BLaER1 treated with 17β-estradiol and CSF1 and Interleukin-3, amounts not matched to agents 10 nM and 100 nM (cell line): Measurements from ENCODE around the gene KCNIP1.

Experiments
- H3K27ac ChIP-seq, 11 experiments: shearing (Covaris generic); formaldehyde crosslinking; 2 replicates each; pipeline ENCODE4 v1.8.1; 2022
- H3K27me3 ChIP-seq, 11 experiments: shearing (Covaris generic); formaldehyde crosslinking; 2 replicates each; pipeline ENCODE4 v1.8.1; 2022
- H3K36me3 ChIP-seq, 11 experiments: shearing (Covaris generic); formaldehyde crosslinking; 2 replicates each; pipeline ENCODE4 v1.8.1; 2022
- H3K4me1 ChIP-seq, 10 experiments: shearing (Covaris generic); formaldehyde crosslinking; 2 replicates each; pipeline ENCODE4 v1.8.1; 2022
- H3K4me2 ChIP-seq, 11 experiments: shearing (Covaris generic); formaldehyde crosslinking; 2 replicates each; pipeline ENCODE4 v1.8.1; 2022
- H3K4me3 ChIP-seq, 10 experiments: shearing (Covaris generic); formaldehyde crosslinking; 2 replicates each; pipeline ENCODE4 v1.8.1; 2022
- H3K9ac ChIP-seq, 11 experiments: shearing (Covaris generic); formaldehyde crosslinking; 2 replicates each; pipeline ENCODE4 v1.8.1; 2022
- H3K9me3 ChIP-seq, 11 experiments: shearing (Covaris generic); formaldehyde crosslinking; replicated peaks in 1 of 11; 2 replicates each; pipeline ENCODE4 v1.8.1; 2022
- H4K20me1 ChIP-seq, 11 experiments: shearing (Covaris generic); formaldehyde crosslinking; 2 replicates each; pipeline ENCODE4 v1.8.1; 2022
- Cebpa-rat ChIP-seq, 11 experiments: shearing (Covaris generic); IDR thresholded peaks; 2 replicates each; pipeline ENCODE4 v1.8.1; 2022

The KCNIP1 gene

GRCh38 chr5:170569101-170569500 is 65.3 kb downstream of the KCNIP1 start:
- Histone ChIP-seq H3K9me3 (no peaks in the 10 kb centered on the region), H3K4me3 (no peak overlapping the region), H3K27me3 (peaks cover 12 to 40% (median 35%) of the 10 kb centered on the region in 11 experiments; a peak in 20 of 22 replicates), H3K27ac (no peak overlapping the region), H3K9ac (no peak overlapping the region), H3K36me3 (no peaks in the 10 kb centered on the region), H3K4me2 (no peak overlapping the region), H3K4me1 (peaks cover 14 to 19% (median 16%) of the 10 kb centered on the region in 10 experiments), H4K20me1 (peaks cover 0 to 12% (median 0%) of the 10 kb centered on the region in 11 experiments; a peak in 4 of 22 replicates)
- TF ChIP-seq Cebpa-rat (IDR thresholded peaks at IDR 0.05): no peak

GRCh38 chr5:170570476-170570875 is 66.7 kb downstream of the KCNIP1 start:
- no peak overlapping the region for H3K4me3 ChIP-seq
- no peaks in the 10 kb centered on the region for H3K36me3 ChIP-seq
- H3K9me3 ChIP-seq: peaks cover 0 to under 1% (median 0%) of the 10 kb centered on the region in 11 experiments; a peak in 1 of 22 replicates
- peaks cover 0 to 8% (median 0%) of the 10 kb centered on the region in 11 experiments; a peak in 4 of 22 replicates for H4K20me1 ChIP-seq
- peaks cover 14 to 20% (median 18%) of the 10 kb centered on the region in 10 experiments for H3K4me1 ChIP-seq
- peaks cover 12 to 44% (median 35%) of the 10 kb centered on the region in 11 experiments; a peak in 20 of 22 replicates for H3K27me3 ChIP-seq
- no peak overlapping the region for H3K4me2 ChIP-seq
- no peak overlapping the region for H3K9ac ChIP-seq
- H3K27ac ChIP-seq: no peak overlapping the region
- no peak for TF ChIP-seq Cebpa-rat (IDR thresholded peaks at IDR 0.05)

DNA sequence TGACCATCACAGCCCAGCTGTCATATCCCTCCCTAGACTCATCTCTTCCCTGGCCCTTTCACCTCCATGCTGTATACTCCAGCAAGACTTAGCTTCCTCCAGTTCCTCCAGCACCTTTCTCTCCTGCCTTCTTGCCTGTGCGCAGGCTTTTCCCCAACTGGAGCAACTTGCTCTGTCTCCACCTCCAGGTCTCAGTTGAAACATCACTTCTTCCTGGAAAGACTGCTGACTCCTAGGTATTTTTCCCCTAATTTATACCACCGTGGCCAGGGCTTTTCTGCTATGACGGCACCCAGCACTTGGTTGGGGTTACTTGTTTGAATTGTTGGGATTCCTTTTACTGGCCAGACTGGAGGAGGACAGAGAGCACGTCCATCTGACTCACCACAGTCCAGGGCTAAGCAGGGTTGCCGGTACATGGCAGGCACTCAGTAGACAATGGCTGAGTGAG is 67.5 kb downstream of the KCNIP1 start:
- Histone ChIP-seq H3K4me2 (peak overlapping the region in 2 of 11 experiments; percentile 47 to 68; a peak in 2 of 22 replicates), H4K20me1 (peaks cover 0 to 8% (median 0%) of the 10 kb centered on the region in 11 experiments; a peak in 4 of 22 replicates), H3K36me3 (no peaks in the 10 kb centered on the region), H3K27me3 (peaks cover 12 to 44% (median 35%) of the 10 kb centered on the region in 11 experiments; a peak in 20 of 22 replicates), H3K9me3 (peaks cover 0 to 8% (median 5%) of the 10 kb centered on the region in 11 experiments; a peak in 6 of 22 replicates), H3K27ac (no peak overlapping the region), H3K4me1 (peaks cover 14 to 20% (median 18%) of the 10 kb centered on the region in 10 experiments), H3K9ac (no peak overlapping the region), H3K4me3 (no peak overlapping the region)
- no peak for TF ChIP-seq Cebpa-rat (IDR thresholded peaks at IDR 0.05)

GRCh38 chr5:170571875-170572852 is 68.3 kb downstream of the KCNIP1 start:
- H3K4me2 ChIP-seq: peak overlapping the region; percentile 47 to 77 (median 62)
- H3K27me3 ChIP-seq: peaks cover 12 to 44% (median 35%) of the 10 kb centered on the region in 11 experiments; a peak in 20 of 22 replicates
- H4K20me1 ChIP-seq: peaks cover 0 to 8% (median 0%) of the 10 kb centered on the region in 11 experiments; a peak in 3 of 22 replicates
- H3K36me3 ChIP-seq: no peaks in the 10 kb centered on the region
- H3K27ac ChIP-seq: no peak overlapping the region
- no peak for TF ChIP-seq Cebpa-rat (IDR thresholded peaks at IDR 0.05)
- peaks cover 0 to 9% (median 5%) of the 10 kb centered on the region in 11 experiments; a peak in 6 of 22 replicates for H3K9me3 ChIP-seq
- peaks cover 14 to 20% (median 18%) of the 10 kb centered on the region in 10 experiments for H3K4me1 ChIP-seq
- no peak overlapping the region for H3K4me3 ChIP-seq
- no peak overlapping the region for H3K9ac ChIP-seq

GRCh38 chr5:170573114-170573513 is 69.3 kb downstream of the KCNIP1 start:
- peak overlapping the region; percentile 47 to 77 (median 62) for H3K4me2 ChIP-seq
- no peak overlapping the region for H3K4me3 ChIP-seq
- H3K36me3 ChIP-seq: no peaks in the 10 kb centered on the region
- peaks cover 14 to 20% (median 18%) of the 10 kb centered on the region in 10 experiments for H3K4me1 ChIP-seq
- H3K27ac ChIP-seq: no peak overlapping the region
- TF ChIP-seq Cebpa-rat (IDR thresholded peaks at IDR 0.05): no peak
- no peak overlapping the region for H3K9ac ChIP-seq
- H3K27me3 ChIP-seq: peaks cover 12 to 44% (median 34%) of the 10 kb centered on the region in 11 experiments; a peak in 20 of 22 replicates
- peaks cover 0 to 8% (median 0%) of the 10 kb centered on the region in 11 experiments; a peak in 3 of 22 replicates for H4K20me1 ChIP-seq
- H3K9me3 ChIP-seq: peaks cover 0 to 9% (median 5%) of the 10 kb centered on the region in 11 experiments; a peak in 6 of 22 replicates

DNA sequence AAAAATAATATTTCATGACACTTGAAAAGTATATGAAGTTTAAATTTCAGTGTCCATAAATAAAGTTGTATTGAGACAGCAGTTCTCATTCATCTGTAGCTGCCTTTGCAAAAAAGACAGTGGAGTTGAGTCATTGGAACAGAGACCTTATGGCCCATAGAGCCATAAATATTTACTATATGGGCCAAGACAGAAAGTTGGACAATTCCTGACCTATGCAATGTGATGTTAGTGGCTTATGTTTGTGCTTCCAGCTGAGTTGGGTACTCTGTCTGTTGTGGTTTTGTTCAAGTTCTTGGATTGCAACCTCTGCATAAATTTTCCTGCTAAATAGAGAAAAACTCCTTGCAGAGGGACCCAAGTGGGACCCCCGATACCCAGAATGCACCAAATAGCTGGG is 69.8 kb downstream of the KCNIP1 start:
- H3K4me2 ChIP-seq: no peak overlapping the region
- peaks cover 12 to 44% (median 34%) of the 10 kb centered on the region in 11 experiments; a peak in 20 of 22 replicates for H3K27me3 ChIP-seq
- TF ChIP-seq Cebpa-rat (IDR thresholded peaks at IDR 0.05): no peak
- peaks cover 14 to 20% (median 18%) of the 10 kb centered on the region in 10 experiments for H3K4me1 ChIP-seq
- H3K36me3 ChIP-seq: no peaks in the 10 kb centered on the region
- no peak overlapping the region for H3K9ac ChIP-seq
- peaks cover 0 to 8% (median 0%) of the 10 kb centered on the region in 11 experiments; a peak in 3 of 22 replicates for H4K20me1 ChIP-seq
- no peak overlapping the region for H3K27ac ChIP-seq
- peaks cover 0 to 13% (median 6%) of the 10 kb centered on the region in 11 experiments; a peak in 12 of 22 replicates for H3K9me3 ChIP-seq
- no peak overlapping the region for H3K4me3 ChIP-seq

- H3K36me3 ChIP-seq: no peaks in the 10 kb centered on the region
- no peak overlapping the region for H3K4me3 ChIP-seq
- no peak for TF ChIP-seq Cebpa-rat (IDR thresholded peaks at IDR 0.05)
- peaks cover 0 to 21% (median 12%) of the 10 kb centered on the region in 11 experiments; a peak in 13 of 22 replicates for H3K9me3 ChIP-seq
- peaks cover 11 to 19% (median 14%) of the 10 kb centered on the region in 10 experiments for H3K4me1 ChIP-seq
- peaks cover 0 to 4% (median 0%) of the 10 kb centered on the region in 11 experiments; a peak in 1 of 22 replicates for H4K20me1 ChIP-seq
- H3K4me2 ChIP-seq: no peak overlapping the region
- H3K27ac ChIP-seq: no peak overlapping the region
- peaks cover 5 to 26% (median 13%) of the 10 kb centered on the region in 11 experiments; a peak in 19 of 22 replicates for H3K27me3 ChIP-seq
- H3K9ac ChIP-seq: no peak overlapping the region
These were observed 73.0 kb downstream of the KCNIP1 start for GRCh38 chr5:170576602-170577535.

GRCh38 chr5:170579601-170580000 is 75.8 kb downstream of the KCNIP1 start:
- no peak overlapping the region for H3K4me3 ChIP-seq
- H3K4me2 ChIP-seq: no peak overlapping the region
- no peak for TF ChIP-seq Cebpa-rat (IDR thresholded peaks at IDR 0.05)
- H3K4me1 ChIP-seq: peaks cover 0 to 4% (median 0%) of the 10 kb centered on the region in 10 experiments; a peak in 9 of 20 replicates
- no peak overlapping the region for H3K27ac ChIP-seq
- peaks cover 0 to 3% (median 0%) of the 10 kb centered on the region in 11 experiments; a peak in 1 of 22 replicates for H3K27me3 ChIP-seq
- no peaks in the 10 kb centered on the region for H4K20me1 ChIP-seq
- peaks cover 0 to 21% (median 12%) of the 10 kb centered on the region in 11 experiments; a peak in 13 of 22 replicates for H3K9me3 ChIP-seq
- H3K9ac ChIP-seq: no peak overlapping the region
- H3K36me3 ChIP-seq: no peaks in the 10 kb centered on the region
